ENCODE results near the gene MAPRE2. TPM values are rescaled to one million over a fixed set of nuclear protein-coding genes. Genes with fewer than 3 reads are reported as not detected.

Gene MAPRE2
- total RNA-seq, 2 donors from 2014 or later: 65.2 to 66.6 TPM

- Mint-ChIP-seq H3K36me3 (peaks cover 6 to 15% of the 10 kb centered on the region in 2 donors), H3K27ac (peak overlapping the region in 1 of 2 donors; percentile 5), H3K9me3 (no peaks in the 10 kb centered on the region)
- no peak for DNase-seq (ENCODE audit: low spot score in 2 of 2)
- ATAC-seq: no peak
Observed at GRCh38 chr18:35073186-35074105, 32.2 kb downstream of the MAPRE2 start.

DNA sequence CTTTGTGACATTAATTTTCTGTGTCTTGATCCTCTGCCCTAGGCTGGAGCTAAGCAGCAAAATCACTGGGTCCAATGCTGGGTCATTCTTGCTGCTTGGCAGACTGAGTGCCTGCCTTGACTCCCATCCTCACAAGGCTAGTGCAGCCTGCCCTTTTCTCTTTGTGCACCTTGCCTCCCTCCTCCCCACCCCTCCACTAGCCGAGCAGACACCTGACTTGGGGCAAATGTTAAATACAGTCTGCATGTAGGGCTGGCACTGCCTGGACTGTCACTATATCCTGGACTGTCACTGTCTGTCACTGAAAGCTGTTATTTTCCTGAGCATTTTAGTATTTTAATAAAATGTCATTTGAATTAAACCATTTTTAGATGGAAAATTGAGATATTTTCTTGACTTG, 33.4 kb downstream of the MAPRE2 start:
- Mint-ChIP-seq H3K9me3 (no peaks in the 10 kb centered on the region), H3K36me3 (peaks cover 6 to 15% of the 10 kb centered on the region in 2 donors), H3K27ac (no peak overlapping the region)
- DNase-seq (ENCODE audit: low spot score in 2 of 2): no peak
- ATAC-seq: no peak

- Mint-ChIP-seq H3K27ac (peak overlapping the region in 1 of 2 donors; percentile 69), H3K36me3 (peaks cover 6 to 15% of the 10 kb centered on the region in 2 donors), H3K9me3 (no peaks in the 10 kb centered on the region)
- ATAC-seq: no peak
- DNase-seq (ENCODE audit: low spot score in 2 of 2): no peak
Observed at GRCh38 chr18:35075132-35075531, 33.9 kb downstream of the MAPRE2 start.

- peak in 1 of 2 donors; percentile 26 for ATAC-seq
- peaks cover 0 to 16% of the 10 kb centered on the region in 2 donors for H3K36me3 Mint-ChIP-seq
- H3K9me3 Mint-ChIP-seq: no peaks in the 10 kb centered on the region
- DNase-seq (ENCODE audit: low spot score in 2 of 2): no peak
- H3K27ac Mint-ChIP-seq: no peak overlapping the region
Observed at GRCh38 chr18:35076135-35076924, 35.1 kb downstream of the MAPRE2 start.

- H3K27ac Mint-ChIP-seq: no peak overlapping the region
- no peaks in the 10 kb centered on the region for H3K9me3 Mint-ChIP-seq
- peaks cover 0 to 21% of the 10 kb centered on the region in 2 donors for H3K36me3 Mint-ChIP-seq
- ATAC-seq (no peak), DNase-seq (ENCODE audit: low spot score in 2 of 2) (no peak)
Observed at GRCh38 chr18:35077937-35078336, 36.7 kb downstream of the MAPRE2 start.

DNA sequence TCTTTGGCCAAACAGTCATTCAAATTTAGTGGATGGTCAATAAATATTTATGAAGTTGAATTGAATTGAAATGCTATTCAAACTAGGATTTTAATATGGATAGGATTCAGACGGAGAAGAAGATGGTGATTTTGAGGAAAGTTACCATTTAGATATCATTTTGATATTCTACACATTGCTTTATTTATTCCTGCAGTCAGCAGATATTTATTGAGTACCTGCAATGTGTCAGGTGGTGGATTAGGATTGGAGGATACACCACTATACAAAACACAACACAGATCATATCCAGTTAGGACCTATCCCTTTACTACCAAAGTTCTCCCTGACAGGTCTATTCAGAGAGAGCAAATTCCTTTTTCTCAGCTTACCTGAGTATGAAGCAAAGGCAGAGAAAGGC, 38.8 kb downstream of the MAPRE2 start:
- Mint-ChIP-seq H3K36me3 (peaks cover 0 to 16% of the 10 kb centered on the region in 2 donors), H3K9me3 (no peaks in the 10 kb centered on the region), H3K27ac (no peak overlapping the region)
- DNase-seq (ENCODE audit: low spot score in 2 of 2) (no peak), ATAC-seq (no peak)

- Mint-ChIP-seq H3K27ac (no peak overlapping the region), H3K36me3 (peaks cover 0 to 7% of the 10 kb centered on the region in 2 donors), H3K9me3 (no peaks in the 10 kb centered on the region)
- ATAC-seq (no peak), DNase-seq (ENCODE audit: low spot score in 2 of 2) (no peak)
Observed at GRCh38 chr18:35083174-35083712, 42.0 kb downstream of the MAPRE2 start.

- H3K36me3 Mint-ChIP-seq: peaks cover 2 to 14% of the 10 kb centered on the region in 2 donors
- H3K9me3 Mint-ChIP-seq: peaks cover 0 to 5% of the 10 kb centered on the region in 2 donors
- H3K27ac Mint-ChIP-seq: peak overlapping the region in 1 of 2 donors; percentile 85
- DNase-seq (ENCODE audit: low spot score in 2 of 2) (no peak), ATAC-seq (no peak)
Observed at GRCh38 chr18:35084494-35085449, 43.6 kb downstream of the MAPRE2 start.

DNA sequence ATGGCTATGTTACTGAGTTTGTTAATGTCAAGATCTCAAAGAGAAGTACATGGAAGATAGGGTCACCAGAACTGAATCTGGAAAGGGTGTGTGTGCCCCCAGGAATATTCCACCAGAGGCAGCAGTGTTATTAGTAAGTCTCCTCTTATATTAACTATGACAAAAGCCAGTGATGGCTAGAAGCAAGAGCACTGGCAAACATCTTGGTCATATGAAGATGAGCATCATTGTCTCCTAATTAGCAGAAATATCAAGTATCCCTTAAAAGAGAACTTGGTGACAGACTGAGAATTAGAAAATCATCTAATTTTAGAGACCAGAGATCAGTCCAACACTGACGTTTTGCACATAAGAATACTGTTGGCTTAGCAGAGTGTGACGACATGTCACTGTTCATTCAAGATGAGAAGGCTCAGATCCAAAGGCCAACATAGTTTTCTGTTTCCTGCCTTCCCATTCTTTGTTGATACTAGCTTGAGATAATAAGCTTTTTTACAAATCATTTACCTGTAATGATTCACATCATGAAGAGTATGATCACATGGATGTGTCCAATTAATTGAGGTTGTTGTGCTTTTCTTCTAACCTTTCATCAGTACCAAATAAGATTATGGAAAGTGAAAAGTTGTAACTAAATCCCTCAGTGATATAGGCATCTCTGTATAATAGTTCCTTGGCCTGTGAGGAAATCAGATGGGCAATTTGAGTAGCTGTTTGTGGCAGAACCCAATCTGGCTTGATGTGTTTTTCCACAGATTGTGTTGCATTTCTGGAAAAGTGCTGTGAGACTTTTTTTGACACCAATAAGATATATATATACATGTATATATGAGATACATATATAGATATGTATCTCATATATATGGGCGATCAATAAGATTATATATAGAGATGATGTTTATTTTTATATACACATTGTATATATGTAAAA, 44.5 kb downstream of the MAPRE2 start:
- no peak for DNase-seq (ENCODE audit: low spot score in 2 of 2)

GRCh38 chr18:35086704-35087103, 45.5 kb downstream of the MAPRE2 start:
- H3K36me3 Mint-ChIP-seq: peaks cover 6 to 15% of the 10 kb centered on the region in 2 donors
- DNase-seq (ENCODE audit: low spot score in 2 of 2) (no peak), ATAC-seq (no peak)
- H3K27ac Mint-ChIP-seq: no peak overlapping the region
- peaks cover 0 to 5% of the 10 kb centered on the region in 2 donors for H3K9me3 Mint-ChIP-seq

More for the DNA sequence above, 44.5 kb downstream of the MAPRE2 start:
- ATAC-seq: no peak
- Mint-ChIP-seq H3K36me3 (peaks cover 6 to 21% of the 10 kb centered on the region in 2 donors), H3K9me3 (peaks cover 0 to 5% of the 10 kb centered on the region in 2 donors), H3K27ac (no peak overlapping the region)

- peaks cover 0 to 5% of the 10 kb centered on the region in 2 donors for H3K9me3 Mint-ChIP-seq
- H3K36me3 Mint-ChIP-seq: peaks cover 6 to 14% of the 10 kb centered on the region in 2 donors
- ATAC-seq (no peak), DNase-seq (ENCODE audit: low spot score in 2 of 2) (no peak)
- H3K27ac Mint-ChIP-seq: no peak overlapping the region
Observed at GRCh38 chr18:35087726-35088125, 46.5 kb downstream of the MAPRE2 start.

- Mint-ChIP-seq H3K27ac (no peak overlapping the region), H3K36me3 (peaks cover 6 to 14% of the 10 kb centered on the region in 2 donors), H3K9me3 (peaks cover 0 to 5% of the 10 kb centered on the region in 2 donors)
- DNase-seq (ENCODE audit: low spot score in 2 of 2) (no peak), ATAC-seq (no peak)
Observed at GRCh38 chr18:35088921-35089320, 47.7 kb downstream of the MAPRE2 start.

DNA sequence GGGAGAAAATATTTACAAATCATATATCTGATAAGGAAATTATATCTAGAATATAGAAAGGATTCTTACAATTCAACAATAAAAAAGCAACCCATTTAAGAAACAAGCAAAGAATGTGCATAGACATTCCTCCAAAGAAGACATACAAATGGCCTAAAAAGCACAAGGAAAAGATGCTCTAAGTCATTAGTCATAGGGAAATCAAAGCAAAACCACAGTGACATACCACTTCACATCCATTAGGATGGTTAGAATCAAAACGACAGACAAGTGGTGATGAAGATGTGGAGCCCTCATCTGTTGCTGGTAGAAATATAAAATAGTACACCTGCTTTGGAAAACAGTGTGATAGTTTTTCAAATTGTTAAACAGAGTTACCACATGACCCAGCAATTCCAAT, 48.2 kb downstream of the MAPRE2 start:
- no peak for ATAC-seq
- no peak overlapping the region for H3K27ac Mint-ChIP-seq
- H3K36me3 Mint-ChIP-seq: peaks cover 6 to 14% of the 10 kb centered on the region in 2 donors
- DNase-seq (ENCODE audit: low spot score in 2 of 2): no peak
- peaks cover 0 to 5% of the 10 kb centered on the region in 2 donors for H3K9me3 Mint-ChIP-seq

GRCh38 chr18:35089891-35090550, 48.8 kb downstream of the MAPRE2 start:
- H3K9me3 Mint-ChIP-seq: peaks cover 0 to 5% of the 10 kb centered on the region in 2 donors
- peaks cover 6 to 14% of the 10 kb centered on the region in 2 donors for H3K36me3 Mint-ChIP-seq
- H3K27ac Mint-ChIP-seq: no peak overlapping the region
- DNase-seq (ENCODE audit: low spot score in 2 of 2): no peak
- no peak for ATAC-seq

Data from activated naive CD4-positive, alpha-beta T cell treated with anti-CD3 and anti-CD28 coated beads, Interleukin-2, amount 50 U/mL, for 72 hours (primary cell).